ENCODE data around the gene RANBP10. TPM values are rescaled to one million over a fixed set of nuclear protein-coding genes. Genes with fewer than 3 reads are reported as not detected.
"Not testable (repeated sequence)": the region's sequence is repeated elsewhere in the genome, so short reads cannot be mapped to it uniquely, and the experiment has no call there.

RANBP10 gene
- total RNA-seq, result 11.1 TPM
- long read RNA-seq, full-length matches to known transcripts, result 3 of 8 reads
- long read RNA-seq, partial matches to known transcripts, result 2 of 8 reads
- long read RNA-seq, other reads (novel, unspliced or antisense), result 3 of 8 reads

GRCh38 chr16:67806428-67807147, at the start of gene RANBP10, which contains the start of gene TSNAXIP1:
Gene RANBP10, minus strand, starts transcription at chr16:67806560. Its CDS starts 24 bp downstream, at chr16:67806536.
Gene TSNAXIP1, plus strand, starts transcription at chr16:67806889. Its CDS starts 261 bp downstream, at chr16:67807150.
- ATAC-seq (peak; percentile 98), DNase-seq (ENCODE audit: missing footprints) (peak; percentile 97)
- intact Hi-C loops (cut with DNase I), result loop anchor here (2.0 to 5.0 kb wide), 4 partner anchors 40 to 284 kb away; partner anchors contain the start of genes CENPT, GFOD2 and NUTF2

GRCh38 chr16:67855789-67856188, 49.4 kb upstream of the RANBP10 start:
- ATAC-seq (no peak), DNase-seq (ENCODE audit: missing footprints) (no peak)

DNA sequence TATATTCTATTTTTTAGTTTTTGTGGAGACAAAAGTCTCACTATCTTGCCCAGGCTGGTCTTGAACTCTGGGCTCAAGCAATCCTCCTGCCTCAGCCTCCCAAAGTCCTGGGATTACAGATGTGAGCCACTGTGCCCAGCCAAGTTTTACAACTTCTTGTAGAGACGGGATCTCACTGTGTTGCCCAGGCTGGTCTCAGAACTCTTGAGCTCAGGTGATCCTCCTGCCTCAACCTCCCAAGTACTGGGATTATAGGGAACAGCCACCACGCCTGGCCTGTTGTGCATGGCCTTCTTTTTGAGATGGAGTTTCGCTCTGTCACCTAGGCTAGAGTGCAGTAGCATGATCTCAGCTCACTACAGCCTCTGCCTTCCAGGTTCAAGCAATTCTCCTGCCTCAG, 47.3 kb upstream of the RANBP10 start:
- no peak for ATAC-seq
- intact Hi-C loops (cut with DNase I), result no loop called here
- no peak for DNase-seq (ENCODE audit: missing footprints)

More at GRCh38 chr16:67855789-67856188, 49.4 kb upstream of the RANBP10 start:
- intact Hi-C loops (cut with DNase I), result no loop called here

DNA sequence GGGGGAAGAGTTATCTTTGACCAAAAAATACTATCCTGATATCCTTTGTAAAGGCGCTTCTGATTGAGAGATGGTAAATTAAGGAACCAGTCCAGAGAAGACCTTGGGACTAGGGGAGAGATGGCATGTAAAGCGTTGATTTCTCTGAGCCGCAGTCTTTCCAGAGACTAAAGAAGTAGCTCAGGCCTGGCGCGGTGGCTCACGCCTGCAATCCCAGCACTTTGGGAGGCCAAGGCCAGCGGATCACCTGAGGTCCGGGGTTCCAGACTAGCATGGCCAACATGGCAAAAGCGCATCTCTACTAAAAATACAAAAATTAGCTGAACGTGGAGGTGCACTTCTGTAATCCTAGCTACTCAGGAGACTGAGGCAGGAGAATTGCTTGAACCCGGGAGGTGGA, 41.8 kb upstream of the RANBP10 start:
- ATAC-seq, result no peak
- intact Hi-C loops (cut with DNase I), result no loop called here
- DNase-seq (ENCODE audit: missing footprints), result peak; percentile 11

DNA sequence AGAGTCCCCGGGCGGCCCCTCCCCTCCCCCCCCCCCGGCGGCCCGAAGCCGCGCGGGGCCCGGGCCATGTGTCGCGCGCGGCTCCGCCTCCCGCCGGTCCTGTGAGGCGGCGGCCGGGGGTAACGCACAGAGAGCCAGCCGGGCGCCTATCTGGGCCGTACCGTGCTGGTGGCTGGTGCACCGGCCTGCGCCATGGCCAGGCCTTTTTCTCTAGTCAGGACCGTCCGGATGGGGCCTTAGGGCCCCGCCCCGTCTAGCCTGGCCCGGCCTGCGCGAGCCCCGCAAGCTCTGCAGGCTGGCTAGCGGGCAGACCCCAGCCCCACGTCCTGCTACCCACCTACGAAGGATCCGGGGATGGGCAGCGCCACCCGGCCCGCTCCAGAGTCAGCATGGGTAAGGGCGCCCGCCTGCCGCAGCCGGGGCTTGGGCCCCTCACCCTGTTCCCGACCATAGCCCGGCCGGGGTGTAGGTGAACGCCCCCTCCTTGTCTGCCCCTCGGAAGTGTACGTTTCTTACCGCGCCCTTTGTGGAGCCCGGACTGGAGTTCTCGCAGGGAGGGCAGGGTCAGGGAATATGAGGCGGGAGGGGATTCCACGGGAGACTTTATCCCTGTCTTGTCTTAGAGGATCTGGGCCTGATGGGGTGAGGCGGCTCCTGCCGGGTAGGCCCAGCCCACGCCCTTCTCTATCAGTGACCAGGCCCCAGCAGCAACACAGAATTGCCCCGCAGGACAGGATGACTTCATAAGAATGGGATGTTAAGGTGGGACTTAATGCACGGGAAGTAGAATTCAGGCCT, 40.9 kb upstream of the RANBP10 start, which contains the start of gene CENPT:
Gene CENPT, minus strand, starts transcription at position 630 of the 798 bp plus-strand sequence. CDS start 13,834 bp downstream, outside the sequence.
- peak; percentile 89 for DNase-seq (ENCODE audit: missing footprints)
- peak; percentile 62 for ATAC-seq
- intact Hi-C loops (cut with DNase I), result loop anchor here (1.0 to 2.0 kb wide), 3 partner anchors 16 to 40 kb away; partner anchors contain the start of genes EDC4, RANBP10 and TSNAXIP1

DNA sequence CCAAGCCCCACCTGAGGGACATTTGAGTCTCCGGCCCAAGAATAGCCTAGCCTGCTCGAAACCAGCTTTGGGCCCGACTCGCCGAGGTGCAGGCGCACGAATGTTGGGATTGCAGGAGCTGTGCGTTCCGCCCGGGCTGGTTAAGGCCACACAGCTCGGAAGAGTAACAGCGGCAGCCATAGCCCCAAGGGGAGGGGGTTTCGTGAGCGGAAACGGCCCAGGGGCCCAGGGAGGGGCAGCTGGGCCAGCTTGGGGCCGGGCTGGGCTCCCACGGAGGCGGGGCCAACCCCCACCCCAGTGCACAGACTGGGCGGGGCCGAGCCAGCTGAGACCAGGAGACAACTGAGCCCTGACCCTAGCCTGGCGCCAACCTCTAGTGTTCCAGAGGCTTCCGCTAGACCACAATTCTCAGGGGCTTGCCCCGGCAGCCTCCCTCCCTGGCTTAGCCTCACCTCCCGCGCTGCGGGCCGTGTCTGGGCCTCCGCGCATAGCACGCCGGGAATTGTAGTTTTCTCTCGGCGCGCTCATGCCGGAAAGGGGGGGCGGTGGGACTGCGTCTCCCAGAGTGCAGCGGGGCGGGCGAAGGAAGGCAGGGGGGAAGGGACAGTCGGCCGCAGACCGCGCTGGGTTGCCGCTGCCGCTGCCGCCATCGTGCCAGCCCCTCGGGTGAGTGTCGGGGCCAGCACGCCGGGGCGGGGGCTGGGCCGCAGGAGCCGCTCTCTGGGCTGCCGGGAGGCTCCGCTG, 40.1 kb upstream of the RANBP10 start, which contains the start of gene NUTF2:
Gene NUTF2, plus strand, starts transcription at position 614 of the 744 bp plus-strand sequence. CDS start 18,198 bp downstream, outside the sequence.
- DNase-seq (ENCODE audit: missing footprints) (peak; percentile 98), ATAC-seq (peak; percentile 88)
- intact Hi-C loops (cut with DNase I), result loop anchor here (1.0 to 2.0 kb wide), 3 partner anchors 17 to 40 kb away; partner anchors contain the start of genes EDC4, RANBP10 and TSNAXIP1

- DNase-seq (ENCODE audit: missing footprints) (no peak), ATAC-seq (no peak)
- intact Hi-C loops (cut with DNase I), result loop anchor here (2.0 kb wide), 2 partner anchors 27 to 39 kb away; partner anchors contain the start of genes EDC4, RANBP10 and TSNAXIP1
Measured at GRCh38 chr16:67846063-67846319, 39.6 kb upstream of the RANBP10 start.

DNA sequence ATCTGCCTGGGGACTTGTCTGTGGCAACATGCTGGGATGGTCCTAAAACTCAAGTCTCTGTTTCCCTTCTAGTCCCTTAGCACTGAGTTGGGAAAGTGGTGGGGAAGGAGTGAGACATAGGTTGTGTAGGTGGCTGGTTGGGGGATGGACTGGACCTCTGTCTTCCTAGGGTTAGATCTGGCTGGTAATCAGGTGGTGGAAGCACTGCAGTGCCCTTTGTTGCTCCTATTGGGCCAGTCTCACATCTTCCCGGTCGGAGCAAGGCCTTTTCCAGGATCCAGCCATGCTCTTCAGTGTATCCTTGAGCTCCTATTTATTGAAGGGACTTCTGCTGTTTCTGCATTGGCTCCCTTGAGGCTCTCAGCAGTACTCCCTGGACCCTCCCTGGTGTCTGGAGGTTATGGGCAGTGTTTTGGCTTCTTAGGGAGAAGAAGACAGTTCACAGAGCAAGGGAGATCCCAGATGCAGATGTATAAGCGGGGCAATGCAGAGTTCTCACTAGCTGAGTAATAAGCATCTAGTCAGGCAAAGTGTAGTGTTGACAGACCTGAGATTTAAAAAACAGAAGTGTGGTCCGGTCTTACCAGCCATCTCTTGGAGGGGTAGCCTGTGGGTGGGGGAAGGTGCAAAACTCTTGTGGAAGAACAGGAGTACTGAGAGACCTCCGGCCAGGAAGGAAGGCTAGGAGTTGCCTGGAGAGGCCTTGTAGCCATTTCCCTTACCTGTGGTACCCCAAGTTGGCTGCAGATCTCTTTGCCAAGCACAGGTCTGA, 39.1 kb upstream of the RANBP10 start:
- DNase-seq (ENCODE audit: missing footprints) (no peak), ATAC-seq (no peak)
- intact Hi-C loops (cut with DNase I), result loop anchor here (2.0 kb wide), 2 partner anchors 27 to 39 kb away; partner anchors contain the start of genes EDC4, RANBP10 and TSNAXIP1

- intact Hi-C loops (cut with DNase I), result no loop called here
- DNase-seq (ENCODE audit: missing footprints), result no peak
- no peak for ATAC-seq
Measured at GRCh38 chr16:67844497-67844896, 38.1 kb upstream of the RANBP10 start.

GRCh38 chr16:67843343-67843765, 37.0 kb upstream of the RANBP10 start:
- DNase-seq (ENCODE audit: missing footprints) (no peak), ATAC-seq (no peak)
- intact Hi-C loops (cut with DNase I), result no loop called here

DNA sequence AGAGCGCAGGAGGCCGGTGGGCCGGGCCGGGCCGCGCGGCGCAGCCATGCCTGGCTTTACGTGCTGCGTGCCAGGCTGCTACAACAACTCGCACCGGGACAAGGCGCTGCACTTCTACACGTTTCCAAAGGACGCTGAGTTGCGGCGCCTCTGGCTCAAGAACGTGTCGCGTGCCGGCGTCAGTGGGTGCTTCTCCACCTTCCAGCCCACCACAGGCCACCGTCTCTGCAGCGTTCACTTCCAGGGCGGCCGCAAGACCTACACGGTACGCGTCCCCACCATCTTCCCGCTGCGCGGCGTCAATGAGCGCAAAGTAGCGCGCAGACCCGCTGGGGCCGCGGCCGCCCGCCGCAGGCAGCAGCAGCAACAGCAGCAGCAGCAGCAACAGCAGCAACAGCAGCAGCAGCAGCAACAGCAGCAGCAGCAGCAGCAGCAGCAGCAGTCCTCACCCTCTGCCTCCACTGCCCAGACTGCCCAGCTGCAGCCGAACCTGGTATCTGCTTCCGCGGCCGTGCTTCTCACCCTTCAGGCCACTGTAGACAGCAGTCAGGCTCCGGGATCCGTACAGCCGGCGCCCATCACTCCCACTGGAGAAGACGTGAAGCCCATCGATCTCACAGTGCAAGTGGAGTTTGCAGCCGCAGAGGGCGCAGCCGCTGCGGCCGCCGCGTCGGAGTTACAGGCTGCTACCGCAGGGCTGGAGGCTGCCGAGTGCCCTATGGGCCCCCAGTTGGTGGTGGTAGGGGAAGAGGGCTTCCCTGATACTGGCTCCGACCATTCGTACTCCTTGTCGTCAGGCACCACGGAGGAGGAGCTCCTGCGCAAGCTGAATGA, 36.4 kb upstream of the RANBP10 start:
- intact Hi-C loops (cut with DNase I), result no loop called here
- DNase-seq (ENCODE audit: missing footprints) (peak; percentile 74), ATAC-seq (peak; percentile 14)

GRCh38 chr16:67841816-67842508, 35.6 kb upstream of the RANBP10 start, which contains the start of gene THAP11:
Gene THAP11, plus strand, starts transcription at chr16:67842320. Its CDS starts 235 bp downstream, at chr16:67842555.
- intact Hi-C loops (cut with DNase I), result no loop called here
- DNase-seq (ENCODE audit: missing footprints) (peak; percentile 96), ATAC-seq (peak; percentile 81)

DNA sequence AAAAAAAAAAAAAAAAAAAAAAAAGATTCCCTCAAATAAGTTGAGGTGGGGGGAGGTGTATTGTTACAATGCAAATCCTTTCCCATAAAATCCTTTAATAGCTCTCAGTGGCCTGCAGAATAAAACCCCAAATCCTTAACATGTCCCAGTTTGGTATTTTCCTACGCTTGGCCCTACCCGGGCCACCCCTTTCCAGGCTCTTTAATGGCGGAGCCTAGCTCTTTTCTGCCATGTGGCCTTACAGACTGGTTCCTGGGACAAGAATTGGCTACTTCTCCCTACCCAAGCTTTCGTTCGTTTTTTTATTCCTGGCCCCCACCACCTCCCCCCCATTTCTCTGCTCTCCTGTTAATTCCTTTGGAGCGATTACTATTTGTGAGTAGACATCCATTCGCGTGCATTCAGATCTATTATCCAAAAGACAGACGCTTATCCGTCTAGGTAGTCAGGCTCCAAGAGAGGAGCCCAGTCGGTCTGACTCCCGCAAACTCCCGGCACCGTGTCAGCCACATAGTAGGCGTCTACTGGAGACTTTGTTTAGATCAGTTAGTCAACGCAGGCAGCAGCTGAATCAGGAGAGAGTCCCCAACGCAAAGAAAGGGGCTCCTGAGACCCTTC, 34.9 kb upstream of the RANBP10 start:
- ATAC-seq (no peak), DNase-seq (ENCODE audit: missing footprints) (no peak)
- intact Hi-C loops (cut with DNase I), result no loop called here

DNA sequence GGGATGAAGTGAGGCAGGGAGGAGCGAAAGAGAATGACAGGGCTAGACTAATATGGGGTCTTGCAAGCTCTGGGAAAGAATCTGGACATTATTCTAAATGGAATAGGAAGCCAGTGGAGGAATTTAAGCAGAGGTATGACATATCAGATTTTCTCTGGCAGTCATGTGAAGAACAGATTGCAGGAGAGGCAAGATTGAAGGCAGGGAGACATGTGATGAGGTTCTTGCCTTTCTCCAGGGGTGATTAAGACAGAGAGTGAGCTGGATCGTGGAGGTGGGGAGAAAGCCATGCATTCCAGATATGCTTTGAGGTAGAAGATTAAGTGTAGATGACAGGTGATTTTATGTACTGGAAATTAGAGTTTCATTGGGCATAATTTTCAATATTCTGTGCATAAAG, 31.5 kb upstream of the RANBP10 start:
- no peak for ATAC-seq
- intact Hi-C loops (cut with DNase I), result no loop called here

GRCh38 chr16:67837190-67837589, 30.8 kb upstream of the RANBP10 start:
- intact Hi-C loops (cut with DNase I); ATAC-seq; DNase-seq (ENCODE audit: missing footprints): not testable (repeated sequence)

More for the DNA sequence above, 31.5 kb upstream of the RANBP10 start:
- DNase-seq (ENCODE audit: missing footprints), result no peak

GRCh38 chr16:67834242-67834614, 27.9 kb upstream of the RANBP10 start:
- intact Hi-C loops (cut with DNase I), result no loop called here
- ATAC-seq, result no peak

More at GRCh38 chr16:67834242-67834614, 27.9 kb upstream of the RANBP10 start:
- DNase-seq (ENCODE audit: missing footprints), result peak; percentile 5

All from Right ventricle myocardium inferior (tissue), 1 donor.